K562 (cell line): ENCODE measurements around the gene PITPNM1. TPM values are rescaled to one million over a fixed set of nuclear protein-coding genes. Genes with fewer than 3 reads are reported as not detected.

Experiments used
- ATF4 ChIP-seq: fragments of 450-650 bp; formaldehyde crosslinking; IDR thresholded peaks from 2 replicates; pipeline ENCODE4 v1.4.0; 2022; ENCODE audit warnings: mild to moderate bottlenecking, moderate library complexity
- COPS2 ChIP-seq: fragments of 450-650 bp; conservative IDR thresholded peaks from 2 replicates; pipeline ENCODE4 v1.6.1; 2016; ENCODE audit warnings: mild to moderate bottlenecking, moderate library complexity
- FIP1L1 ChIP-seq: fragments of 200-400 bp; formaldehyde crosslinking; IDR thresholded peaks from 2 replicates; pipeline ENCODE4 v1.6.1; 2018; ENCODE audit warnings: mild to moderate bottlenecking, low read depth, low read length; ENCODE audit not compliant: poor library complexity, severe bottlenecking
- HCFC1 ChIP-seq: IDR thresholded peaks from 2 replicates; pipeline ENCODE4 v1.6.1; 2012; ENCODE audit warnings: low read depth, low read length, improper control_type of control experiment
- HDAC6 ChIP-seq: IDR thresholded peaks from 2 replicates; pipeline ENCODE4 v1.6.1; 2012; ENCODE audit warnings: low read depth, mild to moderate bottlenecking, control low read depth, inconsistent platforms, low read length, moderate library complexity
- MAX ChIP-seq: sonication (generic); formaldehyde crosslinking; IDR thresholded peaks from 2 replicates; pipeline ENCODE4 v1.9.0; 2022; ENCODE audit warnings: mild to moderate bottlenecking, missing genetic modification reagents
- MIER1 ChIP-seq: fragments of 450-650 bp; IDR thresholded peaks from 2 replicates; pipeline ENCODE4 v1.6.1; 2016; ENCODE audit warnings: antibody characterized with exemption, mild to moderate bottlenecking, low read depth
- MTA1 ChIP-seq: fragments of 450-650 bp; IDR thresholded peaks from 2 replicates; pipeline ENCODE4 v1.6.1; 2017; ENCODE audit warnings: borderline replicate concordance
- NFE2L1 ChIP-seq: fragments of 450-650 bp; IDR thresholded peaks from 2 replicates; pipeline ENCODE4 v1.6.1; 2016; ENCODE audit warnings: missing genetic modification characterization, low read depth, mild to moderate bottlenecking, missing compliant biosample characterization, moderate library complexity, borderline replicate concordance
- POLR2H ChIP-seq: IDR thresholded peaks from 2 replicates; pipeline ENCODE4 v1.6.1; 2016; ENCODE audit warnings: missing genetic modification characterization, low read depth, mild to moderate bottlenecking, control low read depth, missing compliant biosample characterization, moderate library complexity
- RBM34 ChIP-seq: fragments of 200-400 bp; formaldehyde crosslinking; IDR thresholded peaks from 2 replicates; pipeline ENCODE4 v1.6.1; 2018; ENCODE audit warnings: low read length, borderline replicate concordance; ENCODE audit not compliant: insufficient read depth
- SAP30 ChIP-seq: fragments of 200-600 bp; sonication (generic); IDR thresholded peaks from 2 replicates; pipeline ENCODE4 v1.6.1; 2012; ENCODE audit warnings: borderline replicate concordance, low read depth, mild to moderate bottlenecking, moderate library complexity, low read length, control low read depth, inconsistent platforms; ENCODE audit not compliant: insufficient read depth, poor library complexity, severe bottlenecking
- SMC3 ChIP-seq: conservative IDR thresholded peaks from 2 replicates; pipeline ENCODE4 v1.6.1; 2011; ENCODE audit warnings: low read depth, low read length, improper control_type of control experiment; ENCODE audit not compliant: insufficient read depth
- ZBTB11 ChIP-seq, 3 experiments: fragments of 200-800 bp in 1 of 3; fragments of 250-450 bp in 1 of 3; fragments of 450-650 bp in 1 of 3; sonication (Bioruptor Pico) in 1 of 3; sonication (Bioruptor generic) in 1 of 3; formaldehyde crosslinking in 1 of 3; IDR thresholded peaks; 2 replicates each; pipeline versions ENCODE4 v1.6.1 to v1.8.0; 2016 to 2022; ENCODE audit warnings: mild to moderate bottlenecking in 2 of 3, missing genetic modification characterization in 2 of 3, missing compliant biosample characterization in 1 of 3, moderate library complexity in 1 of 3
- ZBTB7A ChIP-seq: IDR thresholded peaks from 2 replicates; pipeline ENCODE4 v1.6.1; 2011; ENCODE audit warnings: low read depth, mild to moderate bottlenecking, low read length, moderate library complexity, borderline replicate concordance; ENCODE audit not compliant: control insufficient read depth
- ZC3H4 ChIP-seq: sonication (generic); formaldehyde crosslinking; IDR thresholded peaks from 2 replicates; pipeline ENCODE4 v1.9.0; 2021; ENCODE audit warnings: missing genetic modification reagents, borderline replicate concordance
- ZNF134 ChIP-seq: fragments of 250-450 bp; sonication (Bioruptor Pico); conservative IDR thresholded peaks from 2 replicates; pipeline ENCODE4 v1.4.0; 2020
- ZNF143 ChIP-seq: sonication (generic); formaldehyde crosslinking; IDR thresholded peaks from 2 replicates; pipeline ENCODE4 v1.9.0; 2022; ENCODE audit warnings: mild to moderate bottlenecking, missing genetic modification reagents
- ZNF146 ChIP-seq: IDR thresholded peaks from one replicate; pipeline ENCODE4 v1.6.1; 2018; ENCODE audit warnings: missing compliant biosample characterization; ENCODE audit not compliant: unreplicated experiment
- ZNF316 ChIP-seq: fragments of 450-650 bp; IDR thresholded peaks from 2 replicates; pipeline ENCODE4 v1.6.1; 2016
- ZNF436 ChIP-seq: fragments of 250-450, 450-650 bp; sonication (Bioruptor Pico); formaldehyde crosslinking; IDR thresholded peaks from 2 replicates; pipeline ENCODE4 v1.7.0; 2020; ENCODE audit warnings: mild to moderate bottlenecking
- ZNF445 ChIP-seq: fragments of 250-450 bp; sonication (Bioruptor Pico); IDR thresholded peaks from 2 replicates; pipeline ENCODE4 v1.4.0; 2020; ENCODE audit warnings: low read depth, mild to moderate bottlenecking, moderate library complexity
- ZNF764 ChIP-seq: fragments of 250-450 bp; sonication (Bioruptor Pico); IDR thresholded peaks from 2 replicates; pipeline ENCODE4 v1.4.0; 2020; ENCODE audit warnings: low read depth, mild to moderate bottlenecking, moderate library complexity
- polyA plus RNA-seq, 8 experiments: library from polyadenylated mRNA; depleted of rRNA in 4 of 8; stranded (reverse) in 5 of 8; unstranded in 3 of 8; fragments of >200 nt; fragmentation: Nextera tagmentation in 2 of 8; fragmentation: Illumina TruSeq in 1 of 8; extraction: Ambion mirVana in 2 of 8; extraction: Trizol in 1 of 8; gene quantifications; 2 replicates each; pipeline versions ENCODE4 v1.2.1 to v1.2.3, GENCODE V29; 2011 to 2014; ENCODE audit warnings: inconsistent platforms in 1 of 8, missing spikeins in 1 of 8
- total RNA-seq, 7 experiments: library from RNA; depleted of rRNA in 6 of 7; stranded (reverse); fragments of >200 nt in 6 of 7; fragmentation: Illumina TruSeq in 2 of 7; extraction: Trizol in 2 of 7; gene quantifications; 2 replicates each; pipeline versions ENCODE4 v1.2.1 to v1.2.3, GENCODE V29; 2011 to 2021; ENCODE audit warnings: low replicate concordance in 1 of 7

The PITPNM1 gene
- total and polyA plus RNA-seq, 9 of the 15 experiments (the other 6 are each of a cell fraction or from before 2014, with no cell fraction given), result 0.11 to 53.7 (median 16.0) TPM

GRCh38 chr11:67504005-67504949 is 886 bp downstream of the PITPNM1 start (continued):
- TF ChIP-seq HCFC1, result no peak
- TF ChIP-seq RBM34, result no peak
- no peak for TF ChIP-seq ZBTB11 (CRISPR knock-in tag; IDR thresholded peaks at IDR 0.05)
- peak; percentile 35; the same call in 1 of the 2 replicates for TF ChIP-seq MAX
- no peak for TF ChIP-seq ZNF764 (CRISPR knock-in tag)
- no peak for TF ChIP-seq COPS2
- TF ChIP-seq MTA1, result no peak
- peak; percentile 39; the same call in 1 of the 2 replicates for TF ChIP-seq ZBTB7A
- no peak for TF ChIP-seq ZC3H4
- TF ChIP-seq ATF4 (CRISPR knock-in tag), result no peak
- no peak; the same call in 1 of the 2 replicates for TF ChIP-seq ZNF143 (CRISPR knock-in tag)
- no peak for TF ChIP-seq ZNF445 (CRISPR knock-in tag)
- TF ChIP-seq FIP1L1, result peak; percentile 7
- no peak for TF ChIP-seq ZNF134
- TF ChIP-seq MIER1, result no peak
- no peak for TF ChIP-seq POLR2H (tag)
- TF ChIP-seq HDAC6, result 0 out of 2 replicates have a peak, but pooled peaks have one; percentile 51
- no peak for TF ChIP-seq ZNF436 (CRISPR knock-in tag)
- TF ChIP-seq ZNF146, result no peak
- no peak for TF ChIP-seq NFE2L1
- no peak for TF ChIP-seq SAP30
- no peak for TF ChIP-seq SMC3
- no peak for TF ChIP-seq ZNF316
